ENCODE measurements around the gene PBX3.
"Not testable (repeated sequence)": the region's sequence is repeated elsewhere in the genome, so short reads cannot be mapped to it uniquely, and the experiment has no call there.

PBX3 gene

GRCh38 chr9:125779220-125779565 is 32.0 kb downstream of the PBX3 start:
- DNase-seq: not testable (repeated sequence)

- no peak for DNase-seq
These were observed 35.5 kb downstream of the PBX3 start for GRCh38 chr9:125782718-125783117.

GRCh38 chr9:125784286-125785049 is 37.3 kb downstream of the PBX3 start:
- no peak for DNase-seq

GRCh38 chr9:125785248-125785751 is 38.1 kb downstream of the PBX3 start:
- no peak for DNase-seq

- DNase-seq: no peak
These were observed 40.5 kb downstream of the PBX3 start for GRCh38 chr9:125787715-125788114.

GRCh38 chr9:125789196-125789595 is 42.0 kb downstream of the PBX3 start:
- DNase-seq: no peak

- DNase-seq: no peak
These were observed 47.5 kb downstream of the PBX3 start for GRCh38 chr9:125794708-125795107.

- no peak for DNase-seq
These were observed 48.9 kb downstream of the PBX3 start for GRCh38 chr9:125795970-125796596.

- no peak for DNase-seq
These were observed 50.8 kb downstream of the PBX3 start for GRCh38 chr9:125797930-125798329.

- DNase-seq: no peak
These were observed 56.4 kb downstream of the PBX3 start for GRCh38 chr9:125803526-125803925.

- DNase-seq: peak; percentile 66
These were observed 57.9 kb downstream of the PBX3 start for GRCh38 chr9:125805057-125805456.

- no peak for DNase-seq
These were observed 58.4 kb downstream of the PBX3 start for GRCh38 chr9:125805586-125805985.

GRCh38 chr9:125807079-125807478 is 59.9 kb downstream of the PBX3 start:
- DNase-seq: no peak

GRCh38 chr9:125810161-125810560 is 63.0 kb downstream of the PBX3 start:
- DNase-seq: no peak

GRCh38 chr9:125811002-125811401 is 63.8 kb downstream of the PBX3 start:
- no peak for DNase-seq

- DNase-seq: no peak
These were observed 65.2 kb downstream of the PBX3 start for GRCh38 chr9:125812403-125812802.

GRCh38 chr9:125815568-125815967 is 68.4 kb downstream of the PBX3 start:
- DNase-seq: peak; percentile 77

GRCh38 chr9:125816321-125816720 is 69.1 kb downstream of the PBX3 start:
- no peak for DNase-seq

GRCh38 chr9:125820100-125820804 is 73.1 kb downstream of the PBX3 start:
- no peak for DNase-seq

GRCh38 chr9:125821078-125821477 is 73.9 kb downstream of the PBX3 start:
- no peak for DNase-seq

- no peak for DNase-seq
These were observed 75.0 kb downstream of the PBX3 start for GRCh38 chr9:125822160-125822559.

- no peak for DNase-seq
These were observed 75.7 kb downstream of the PBX3 start for GRCh38 chr9:125822902-125823301.

- DNase-seq: not testable (repeated sequence)
These were observed 76.8 kb downstream of the PBX3 start for GRCh38 chr9:125823874-125824406.

- DNase-seq: no peak
These were observed 78.6 kb downstream of the PBX3 start for GRCh38 chr9:125825762-125826161.

Data from islet precursor cell (in vitro differentiated cells).